ENCODE results near the gene ADRA2C.

GRCh38 chr4:3774253-3774883 is 8.2 kb downstream of the ADRA2C start:
- no peak for TF ChIP-seq EZH2 (IDR thresholded peaks at IDR 0.05; ENCODE audit: borderline replicate concordance, low read length)
- no peak for TF ChIP-seq CTCF (IDR thresholded peaks at IDR 0.05; ENCODE audit: low read length)

Data from OCI-LY1 (cell line).